ENCODE data around the gene TPCN2.
A peak's percentile ranks its signal among the peaks of the same experiment; 100 is the strongest.

The TPCN2 gene

DNA sequence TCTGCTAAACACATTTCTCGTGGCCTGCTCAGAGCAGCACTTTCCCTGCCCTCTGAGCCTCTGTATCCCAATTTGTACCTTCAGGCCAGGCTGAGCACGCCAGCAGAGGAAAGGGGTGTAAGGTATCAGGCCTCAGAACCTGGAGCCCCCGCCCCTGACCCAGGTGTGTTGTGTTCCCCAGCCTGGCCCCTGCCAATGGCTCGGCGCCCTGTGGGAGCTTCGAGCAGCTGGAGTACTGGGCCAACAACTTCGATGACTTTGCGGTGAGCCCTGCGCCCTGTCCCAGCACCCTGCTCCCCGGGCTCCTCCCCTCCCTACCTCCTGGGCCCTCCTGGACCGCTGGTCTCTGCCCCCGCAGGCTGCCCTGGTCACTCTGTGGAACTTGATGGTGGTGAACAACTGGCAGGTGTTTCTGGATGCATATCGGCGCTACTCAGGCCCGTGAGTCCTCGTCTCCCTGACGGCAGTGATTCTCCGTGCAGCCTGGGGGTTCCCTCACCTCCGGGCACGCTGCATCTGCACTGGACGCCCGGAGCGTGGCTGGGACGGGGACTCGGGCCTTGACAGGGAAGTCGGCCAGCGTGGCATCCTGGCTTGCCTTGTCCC lies 36.9 kb downstream of the TPCN2 start:
- TF ChIP-seq MYC (IDR thresholded peaks at IDR 0.05; ENCODE audit: low read depth, low read length): no peak
- TF ChIP-seq, protein P1, sequence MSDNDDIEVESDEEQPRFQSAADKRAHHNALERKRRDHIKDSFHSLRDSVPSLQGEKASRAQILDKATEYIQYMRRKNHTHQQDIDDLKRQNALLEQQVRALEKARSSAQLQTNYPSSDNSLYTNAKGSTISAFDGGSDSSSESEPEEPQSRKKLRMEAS (IDR thresholded peaks at IDR 0.05; ENCODE audit: low read depth, low read length): no peak
- TF ChIP-seq, protein P2, sequence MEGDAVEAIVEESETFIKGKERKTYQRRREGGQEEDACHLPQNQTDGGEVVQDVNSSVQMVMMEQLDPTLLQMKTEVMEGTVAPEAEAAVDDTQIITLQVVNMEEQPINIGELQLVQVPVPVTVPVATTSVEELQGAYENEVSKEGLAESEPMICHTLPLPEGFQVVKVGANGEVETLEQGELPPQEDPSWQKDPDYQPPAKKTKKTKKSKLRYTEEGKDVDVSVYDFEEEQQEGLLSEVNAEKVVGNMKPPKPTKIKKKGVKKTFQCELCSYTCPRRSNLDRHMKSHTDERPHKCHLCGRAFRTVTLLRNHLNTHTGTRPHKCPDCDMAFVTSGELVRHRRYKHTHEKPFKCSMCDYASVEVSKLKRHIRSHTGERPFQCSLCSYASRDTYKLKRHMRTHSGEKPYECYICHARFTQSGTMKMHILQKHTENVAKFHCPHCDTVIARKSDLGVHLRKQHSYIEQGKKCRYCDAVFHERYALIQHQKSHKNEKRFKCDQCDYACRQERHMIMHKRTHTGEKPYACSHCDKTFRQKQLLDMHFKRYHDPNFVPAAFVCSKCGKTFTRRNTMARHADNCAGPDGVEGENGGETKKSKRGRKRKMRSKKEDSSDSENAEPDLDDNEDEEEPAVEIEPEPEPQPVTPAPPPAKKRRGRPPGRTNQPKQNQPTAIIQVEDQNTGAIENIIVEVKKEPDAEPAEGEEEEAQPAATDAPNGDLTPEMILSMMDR (IDR thresholded peaks at IDR 0.05; ENCODE audit: low read depth, low read length): no peak
- no peak for TF ChIP-seq POLR2A (IDR thresholded peaks at IDR 0.05; ENCODE audit: extremely low read depth, insufficient read length)
- DNase-seq (ENCODE audit: low read depth): no peak
- no peak overlapping the region for H3K4me3 ChIP-seq (ENCODE audit: low read depth, low read length)

DNA sequence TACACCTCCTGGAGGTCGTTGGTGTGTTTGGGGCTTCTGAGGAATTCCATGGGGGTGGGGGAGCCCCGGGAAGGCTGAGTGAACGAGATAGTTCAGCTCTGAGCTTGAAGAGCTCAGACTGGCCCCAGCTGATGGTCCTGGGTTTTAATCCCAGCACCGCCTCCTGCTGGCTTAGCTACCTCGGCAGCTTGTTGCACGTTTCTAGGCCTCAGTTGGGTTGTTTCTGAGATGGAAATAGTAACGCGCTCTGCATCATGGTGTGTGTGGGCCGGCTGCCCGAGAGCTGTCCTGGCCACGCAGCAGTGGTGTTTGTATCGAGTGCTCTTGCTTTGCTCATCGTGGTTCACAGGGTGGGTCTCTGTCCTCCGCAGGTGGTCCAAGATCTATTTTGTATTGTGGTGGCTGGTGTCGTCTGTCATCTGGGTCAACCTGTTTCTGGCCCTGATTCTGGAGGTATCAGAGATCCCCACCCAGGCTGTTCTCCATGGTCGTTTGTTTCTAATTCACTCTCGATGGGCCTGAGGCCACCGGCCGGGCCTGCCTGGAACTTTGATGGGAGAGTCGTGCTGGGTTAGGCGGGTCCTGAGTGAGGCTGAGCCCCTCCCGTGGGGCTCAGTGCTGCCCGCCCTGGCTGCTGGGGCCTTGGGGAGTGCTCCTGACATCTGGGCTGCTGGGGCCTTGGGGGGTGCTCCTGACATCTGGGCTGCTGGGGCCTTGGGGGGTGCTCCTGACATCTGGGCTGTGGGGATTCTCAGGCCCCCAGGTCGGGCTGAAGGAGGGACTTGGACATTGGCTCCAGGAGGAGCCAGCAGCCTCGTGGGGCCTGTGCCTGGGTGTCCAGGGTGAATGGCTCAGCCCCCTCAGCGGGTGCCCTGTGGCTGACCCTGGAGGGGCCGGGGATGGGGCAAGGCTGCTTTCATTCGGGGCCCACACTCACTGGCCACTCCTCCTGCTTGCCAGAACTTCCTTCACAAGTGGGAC lies 37.7 kb downstream of the TPCN2 start:
- TF ChIP-seq MYC (IDR thresholded peaks at IDR 0.05; ENCODE audit: low read depth, low read length): no peak
- TF ChIP-seq, protein P2 (IDR thresholded peaks at IDR 0.05; ENCODE audit: low read depth, low read length): peak; percentile 34
- TF ChIP-seq POLR2A (IDR thresholded peaks at IDR 0.05; ENCODE audit: extremely low read depth, insufficient read length): no peak
- no peak overlapping the region for H3K4me3 ChIP-seq (ENCODE audit: low read depth, low read length)
- peak; percentile 56 for DNase-seq (ENCODE audit: low read depth)

DNA sequence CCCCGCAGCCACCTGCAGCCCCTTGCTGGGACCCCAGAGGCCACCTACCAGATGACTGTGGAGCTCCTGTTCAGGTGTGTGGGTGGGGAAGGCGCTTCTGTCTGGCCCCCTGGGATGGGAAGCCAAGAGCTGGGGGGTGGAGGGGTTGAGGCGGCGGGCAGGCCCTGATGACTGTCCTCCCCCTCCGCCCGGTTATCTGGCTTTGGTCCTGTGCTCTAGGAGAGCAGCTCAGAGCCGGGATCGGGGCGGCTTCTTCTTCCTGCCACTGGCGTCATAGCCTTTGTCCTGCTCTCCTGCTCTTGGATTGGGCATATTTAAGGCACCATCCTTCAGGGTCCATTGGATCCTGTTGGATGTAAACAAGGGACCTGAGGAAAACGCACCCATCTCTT lies 38.4 kb downstream of the TPCN2 start:
- no peak overlapping the region for H3K4me3 ChIP-seq (ENCODE audit: low read depth, low read length)
- no peak for TF ChIP-seq POLR2A (IDR thresholded peaks at IDR 0.05; ENCODE audit: extremely low read depth, insufficient read length)
- TF ChIP-seq, protein P2 (IDR thresholded peaks at IDR 0.05; ENCODE audit: low read depth, low read length): no peak
- no peak for TF ChIP-seq MYC (IDR thresholded peaks at IDR 0.05; ENCODE audit: low read depth, low read length)
- TF ChIP-seq, protein P1 (IDR thresholded peaks at IDR 0.05; ENCODE audit: low read depth, low read length): no peak
- DNase-seq (ENCODE audit: low read depth): no peak

DNA sequence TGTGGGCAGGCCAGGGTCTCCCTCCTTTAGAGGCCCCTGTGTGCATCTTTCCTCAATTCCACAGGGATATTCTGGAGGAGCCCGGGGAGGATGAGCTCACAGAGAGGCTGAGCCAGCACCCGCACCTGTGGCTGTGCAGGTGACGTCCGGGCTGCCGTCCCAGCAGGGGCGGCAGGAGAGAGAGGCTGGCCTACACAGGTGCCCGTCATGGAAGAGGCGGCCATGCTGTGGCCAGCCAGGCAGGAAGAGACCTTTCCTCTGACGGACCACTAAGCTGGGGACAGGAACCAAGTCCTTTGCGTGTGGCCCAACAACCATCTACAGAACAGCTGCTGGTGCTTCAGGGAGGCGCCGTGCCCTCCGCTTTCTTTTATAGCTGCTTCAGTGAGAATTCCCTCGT lies 39.1 kb downstream of the TPCN2 start:
- H3K4me3 ChIP-seq (ENCODE audit: low read depth, low read length): no peak overlapping the region
- TF ChIP-seq MYC (IDR thresholded peaks at IDR 0.05; ENCODE audit: low read depth, low read length) (no peak), POLR2A (IDR thresholded peaks at IDR 0.05; ENCODE audit: extremely low read depth, insufficient read length) (no peak)
- TF ChIP-seq, protein P2 (IDR thresholded peaks at IDR 0.05; ENCODE audit: low read depth, low read length): no peak
- TF ChIP-seq, protein P1 (IDR thresholded peaks at IDR 0.05; ENCODE audit: low read depth, low read length): no peak
- no peak for DNase-seq (ENCODE audit: low read depth)

GRCh38 chr11:69088676-69089146 lies 40.0 kb downstream of the TPCN2 start:
- TF ChIP-seq, protein P1 (IDR thresholded peaks at IDR 0.05; ENCODE audit: low read depth, low read length): peak; percentile 53
- TF ChIP-seq POLR2A (IDR thresholded peaks at IDR 0.05; ENCODE audit: extremely low read depth, insufficient read length) (no peak), MYC (IDR thresholded peaks at IDR 0.05; ENCODE audit: low read depth, low read length) (0 out of 2 replicates have a peak, but pooled peaks have one; percentile 50)
- TF ChIP-seq, protein P2 (IDR thresholded peaks at IDR 0.05; ENCODE audit: low read depth, low read length): peak; percentile 74
- H3K4me3 ChIP-seq (ENCODE audit: low read depth, low read length): no peak overlapping the region
- peak; percentile 85 for DNase-seq (ENCODE audit: low read depth)
